ENCODE data around the gene ZNF497.

Gene ZNF497

GRCh38 chr19:58338825-58339558 lies 23.6 kb downstream of the ZNF497 start:
- Histone ChIP-seq H2AFZ (ENCODE audit: low read depth) (no peak overlapping the region), H3K79me2 (ENCODE audit: insufficient read depth, low read depth) (no peaks in the 10 kb centered on the region), H3K4me2 (no peak overlapping the region), H3K9ac (no peak overlapping the region), H3K27me3 (ENCODE audit: insufficient read depth, low read depth) (no peaks in the 10 kb centered on the region), H3K4me1 (ENCODE audit: low read depth, poor library complexity, severe bottlenecking) (no peaks in the 10 kb centered on the region), H3K36me3 (ENCODE audit: insufficient read depth) (no peaks in the 10 kb centered on the region), H4K20me1 (ENCODE audit: insufficient read depth) (no peaks in the 10 kb centered on the region), H3K4me3 (IDR thresholded peaks at IDR 0.05; ENCODE audit: insufficient read depth, low read depth, low read length) (no peak overlapping the region), H3K27ac (no peak overlapping the region)
- TF ChIP-seq, protein P1, sequence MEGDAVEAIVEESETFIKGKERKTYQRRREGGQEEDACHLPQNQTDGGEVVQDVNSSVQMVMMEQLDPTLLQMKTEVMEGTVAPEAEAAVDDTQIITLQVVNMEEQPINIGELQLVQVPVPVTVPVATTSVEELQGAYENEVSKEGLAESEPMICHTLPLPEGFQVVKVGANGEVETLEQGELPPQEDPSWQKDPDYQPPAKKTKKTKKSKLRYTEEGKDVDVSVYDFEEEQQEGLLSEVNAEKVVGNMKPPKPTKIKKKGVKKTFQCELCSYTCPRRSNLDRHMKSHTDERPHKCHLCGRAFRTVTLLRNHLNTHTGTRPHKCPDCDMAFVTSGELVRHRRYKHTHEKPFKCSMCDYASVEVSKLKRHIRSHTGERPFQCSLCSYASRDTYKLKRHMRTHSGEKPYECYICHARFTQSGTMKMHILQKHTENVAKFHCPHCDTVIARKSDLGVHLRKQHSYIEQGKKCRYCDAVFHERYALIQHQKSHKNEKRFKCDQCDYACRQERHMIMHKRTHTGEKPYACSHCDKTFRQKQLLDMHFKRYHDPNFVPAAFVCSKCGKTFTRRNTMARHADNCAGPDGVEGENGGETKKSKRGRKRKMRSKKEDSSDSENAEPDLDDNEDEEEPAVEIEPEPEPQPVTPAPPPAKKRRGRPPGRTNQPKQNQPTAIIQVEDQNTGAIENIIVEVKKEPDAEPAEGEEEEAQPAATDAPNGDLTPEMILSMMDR (conservative IDR thresholded peaks at IDR 0.05; ENCODE audit: low read depth, low read length), result no peak

DNA sequence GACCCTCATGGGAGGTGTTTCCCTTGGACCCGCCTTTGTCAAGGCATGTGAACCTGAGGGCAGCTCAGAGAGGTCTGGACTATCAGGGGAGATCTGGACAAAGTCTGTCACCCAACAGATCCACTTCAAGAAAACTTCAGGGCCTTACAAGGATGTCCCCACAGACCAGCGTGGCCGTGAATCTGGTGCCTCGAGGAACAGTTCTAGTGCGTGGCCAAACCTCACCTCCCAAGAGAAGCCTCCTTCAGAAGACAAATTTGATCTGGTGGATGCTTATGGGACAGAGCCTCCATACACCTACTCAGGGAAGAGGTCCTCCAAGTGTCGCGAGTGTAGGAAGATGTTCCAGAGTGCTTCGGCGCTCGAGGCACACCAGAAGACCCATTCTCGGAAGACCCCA lies 24.2 kb downstream of the ZNF497 start:
- no peak overlapping the region for H3K4me3 ChIP-seq (IDR thresholded peaks at IDR 0.05; ENCODE audit: insufficient read depth, low read depth, low read length)
- H3K4me1 ChIP-seq (ENCODE audit: low read depth, poor library complexity, severe bottlenecking), result no peaks in the 10 kb centered on the region
- H3K79me2 ChIP-seq (ENCODE audit: insufficient read depth, low read depth), result no peaks in the 10 kb centered on the region
- TF ChIP-seq, protein P1 (conservative IDR thresholded peaks at IDR 0.05; ENCODE audit: low read depth, low read length), result no peak
- no peak overlapping the region for H3K27ac ChIP-seq
- H2AFZ ChIP-seq (ENCODE audit: low read depth), result no peak overlapping the region
- no peak overlapping the region for H3K4me2 ChIP-seq
- no peak overlapping the region for H3K9ac ChIP-seq
- no peaks in the 10 kb centered on the region for H4K20me1 ChIP-seq (ENCODE audit: insufficient read depth)
- H3K36me3 ChIP-seq (ENCODE audit: insufficient read depth), result no peaks in the 10 kb centered on the region
- no peaks in the 10 kb centered on the region for H3K27me3 ChIP-seq (ENCODE audit: insufficient read depth, low read depth)

DNA sequence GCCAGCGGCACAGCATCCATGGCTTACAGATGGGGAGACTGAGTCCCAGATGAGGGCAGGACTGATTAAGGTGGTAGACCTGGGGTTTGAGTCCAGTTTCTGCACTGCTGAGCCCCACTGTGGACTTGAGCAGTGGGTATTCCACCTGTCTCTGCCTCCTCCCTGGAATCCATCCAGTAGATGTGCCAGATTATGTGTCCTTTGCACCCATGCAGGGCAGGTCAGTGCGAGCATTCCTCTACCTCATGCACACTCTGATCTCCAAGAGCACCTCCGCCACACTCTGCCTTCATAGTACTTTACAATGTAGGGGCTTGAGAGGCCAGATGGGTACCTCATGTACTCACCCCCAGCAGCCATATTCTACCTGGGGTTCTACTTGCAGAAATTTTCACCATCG lies 25.7 kb downstream of the ZNF497 start:
- Histone ChIP-seq H3K4me1 (ENCODE audit: low read depth, poor library complexity, severe bottlenecking) (no peaks in the 10 kb centered on the region), H3K79me2 (ENCODE audit: insufficient read depth, low read depth) (no peaks in the 10 kb centered on the region), H3K27me3 (ENCODE audit: insufficient read depth, low read depth) (no peaks in the 10 kb centered on the region), H2AFZ (ENCODE audit: low read depth) (no peak overlapping the region), H3K4me2 (no peak overlapping the region), H3K36me3 (ENCODE audit: insufficient read depth) (no peaks in the 10 kb centered on the region), H4K20me1 (ENCODE audit: insufficient read depth) (no peaks in the 10 kb centered on the region), H3K27ac (no peak overlapping the region), H3K9ac (no peak overlapping the region), H3K4me3 (IDR thresholded peaks at IDR 0.05; ENCODE audit: insufficient read depth, low read depth, low read length) (no peak overlapping the region)
- TF ChIP-seq, protein P1 (conservative IDR thresholded peaks at IDR 0.05; ENCODE audit: low read depth, low read length), result no peak

- no peak overlapping the region for H3K4me3 ChIP-seq (IDR thresholded peaks at IDR 0.05; ENCODE audit: insufficient read depth, low read depth, low read length)
These were observed 26.3 kb downstream of the ZNF497 start for GRCh38 chr19:58336216-58336615.

More at GRCh38 chr19:58336216-58336615, 26.3 kb downstream of the ZNF497 start:
- no peaks in the 10 kb centered on the region for H3K36me3 ChIP-seq (ENCODE audit: insufficient read depth)
- H2AFZ ChIP-seq (ENCODE audit: low read depth), result no peak overlapping the region
- no peaks in the 10 kb centered on the region for H4K20me1 ChIP-seq (ENCODE audit: insufficient read depth)
- H3K9ac ChIP-seq, result no peak overlapping the region
- no peaks in the 10 kb centered on the region for H3K4me1 ChIP-seq (ENCODE audit: low read depth, poor library complexity, severe bottlenecking)
- H3K27ac ChIP-seq, result no peak overlapping the region
- H3K79me2 ChIP-seq (ENCODE audit: insufficient read depth, low read depth), result no peaks in the 10 kb centered on the region
- no peak overlapping the region for H3K4me2 ChIP-seq
- H3K27me3 ChIP-seq (ENCODE audit: insufficient read depth, low read depth), result no peaks in the 10 kb centered on the region
- TF ChIP-seq, protein P1 (conservative IDR thresholded peaks at IDR 0.05; ENCODE audit: low read depth, low read length), result no peak
